IPS-NIHi7 (cell line): ENCODE results near the gene PACSIN2.
"Not testable (repeated sequence)": the region's sequence is repeated elsewhere in the genome, so short reads cannot be mapped to it uniquely, and the experiment has no call there.

Source experiments
- DNase-seq: peaks from one replicate; pipeline ENCODE4 v3.0.0; 2012; ENCODE audit warnings: mixed read lengths; ENCODE audit errors: extremely low spot score

Gene PACSIN2

GRCh38 chr22:42992092-42992491 lies 22.9 kb downstream of the PACSIN2 start:
- DNase-seq = no peak

GRCh38 chr22:42991010-42991651 lies 23.8 kb downstream of the PACSIN2 start:
- DNase-seq = no peak

GRCh38 chr22:42990131-42990838 lies 24.7 kb downstream of the PACSIN2 start:
- DNase-seq = peak; percentile 48

- no peak for DNase-seq
Measured at GRCh38 chr22:42986115-42986514, 28.8 kb downstream of the PACSIN2 start.

- DNase-seq = no peak
Measured at GRCh38 chr22:42985531-42985905, 29.4 kb downstream of the PACSIN2 start.

GRCh38 chr22:42984814-42985530 lies 30.0 kb downstream of the PACSIN2 start:
- no peak for DNase-seq

GRCh38 chr22:42984397-42984796 lies 30.6 kb downstream of the PACSIN2 start:
- DNase-seq = no peak

GRCh38 chr22:42983470-42983869 lies 31.5 kb downstream of the PACSIN2 start:
- no peak for DNase-seq

- no peak for DNase-seq
Measured at GRCh38 chr22:42979606-42980005, 35.3 kb downstream of the PACSIN2 start.

GRCh38 chr22:42978453-42979103 lies 36.4 kb downstream of the PACSIN2 start:
- no peak for DNase-seq

GRCh38 chr22:42977569-42977968 lies 37.4 kb downstream of the PACSIN2 start:
- no peak for DNase-seq

- DNase-seq = no peak
Measured at GRCh38 chr22:42976217-42976933, 38.6 kb downstream of the PACSIN2 start.

- no peak for DNase-seq
Measured at GRCh38 chr22:42974223-42974622, 40.7 kb downstream of the PACSIN2 start.

GRCh38 chr22:42973536-42973881 lies 41.4 kb downstream of the PACSIN2 start:
- DNase-seq = no peak

GRCh38 chr22:42972649-42973535 lies 42.1 kb downstream of the PACSIN2 start:
- DNase-seq = no peak

- not testable (repeated sequence) for DNase-seq
Measured at GRCh38 chr22:42971473-42971860, 43.5 kb downstream of the PACSIN2 start.

GRCh38 chr22:42970029-42970428 lies 44.9 kb downstream of the PACSIN2 start:
- DNase-seq = no peak

- no peak for DNase-seq
Measured at GRCh38 chr22:42969348-42969975, 45.5 kb downstream of the PACSIN2 start.

GRCh38 chr22:42967933-42968332 lies 47.0 kb downstream of the PACSIN2 start:
- DNase-seq = no peak

- DNase-seq = no peak
Measured at GRCh38 chr22:42967005-42967404, 47.9 kb downstream of the PACSIN2 start.
